CD4-positive, alpha-beta T cell (primary cell): ENCODE data around the gene MYOM3. TPM values are rescaled to one million over a fixed set of nuclear protein-coding genes. Genes with fewer than 3 reads are reported as not detected.

ENCODE experiments used
- ATAC-seq: fragments of 200-7000 bp; cut with Tn5 transposase; one replicate; pipeline ENCODE4 v1.10.0; 2022; ENCODE audit warnings: mild to moderate bottlenecking; ENCODE audit not compliant: poor library complexity
- CTCF ChIA-PET: fragments of 350-600 bp; sonication (Branson Sonifier 250); formaldehyde crosslinking; loops from one replicate; lab custom pipeline; 2021; ENCODE audit warnings: antibody characterized with exemption, inconsistent platforms; lab: Charles Lee
- POLR2A ChIA-PET: fragments of 350-600 bp; sonication (Branson Sonifier 250); formaldehyde crosslinking; loops from one replicate; lab custom pipeline; 2021; ENCODE audit warnings: antibody characterized with exemption, inconsistent platforms; lab: Charles Lee
- DNase-seq, 14 experiments: peaks; one replicate each; pipeline ENCODE4 v3.0.0-alpha.2; 2013 to 2020; ENCODE audit warnings: mixed read lengths in 2 of 14
- H3K27ac ChIP-seq, 2 donors: one replicate each; pipeline versions ENCODE4 v1.5.1 to v1.7.0; 2013; ENCODE audit warnings: low read length in 2 of 2, low read depth in 1 of 2, mild to moderate bottlenecking in 1 of 2
- H3K27me3 ChIP-seq, 2 experiments: 1 replicate in 1 of 2; 2 replicates in 1 of 2; pipeline versions ENCODE4 v1.6.1 to v1.7.0; 2013; ENCODE audit warnings: low read length in 2 of 2, control low read depth in 1 of 2, mild to moderate bottlenecking in 1 of 2, moderate library complexity in 1 of 2; ENCODE audit not compliant: insufficient read depth in 2 of 2, control insufficient read depth in 1 of 2
- H3K36me3 ChIP-seq: one replicate; pipeline ENCODE4 v1.6.1; 2013; ENCODE audit warnings: low read length, control low read depth; ENCODE audit not compliant: insufficient read depth
- H3K4me1 ChIP-seq: one replicate; pipeline ENCODE4 v1.6.1; 2013; ENCODE audit warnings: low read length, control low read depth; ENCODE audit not compliant: insufficient read depth
- H3K4me3 ChIP-seq: one replicate; pipeline ENCODE4 v1.5.1; 2013; ENCODE audit warnings: mild to moderate bottlenecking, low read length, moderate library complexity
- H3K9me3 ChIP-seq, 2 experiments: 1 replicate in 1 of 2; 2 replicates in 1 of 2; pipeline versions ENCODE4 v1.6.1 to v1.7.0; 2013; ENCODE audit warnings: low read length in 2 of 2, mild to moderate bottlenecking in 2 of 2, control low read depth in 1 of 2, moderate library complexity in 1 of 2; ENCODE audit not compliant: control insufficient read depth in 1 of 2, insufficient read depth in 1 of 2
- H3K27ac Mint-ChIP-seq: one replicate; pipeline ENCODE4 v1.8.0; 2020; ENCODE audit warnings: mixed read lengths
- H3K27me3 Mint-ChIP-seq: one replicate; pipeline ENCODE4 v1.8.0; 2021; ENCODE audit warnings: mixed read lengths
- H3K36me3 Mint-ChIP-seq: one replicate; pipeline ENCODE4 v1.8.0; 2021; ENCODE audit warnings: low read depth, mixed read lengths
- H3K4me1 Mint-ChIP-seq: one replicate; pipeline ENCODE4 v1.8.0; 2021; ENCODE audit warnings: low read depth, mixed read lengths
- H3K4me3 Mint-ChIP-seq: one replicate; pipeline ENCODE4 v1.8.0; 2020; ENCODE audit warnings: mild to moderate bottlenecking, mixed read lengths
- H3K9me3 Mint-ChIP-seq: one replicate; pipeline ENCODE4 v1.8.0; 2020; ENCODE audit warnings: mixed read lengths
- CTCF ChIP-seq: fragments of 200-600 bp; IDR thresholded peaks from one replicate; pipeline ENCODE4 v1.8.0; 2022; ENCODE audit warnings: antibody characterized with exemption, mild to moderate bottlenecking
- intact Hi-C, 2 experiments: fragments of 100-400 bp; cut with DNase I in 1 of 2; cut with micrococcal nuclease in 1 of 2; formaldehyde crosslinking; loops; one replicate each; pipeline versions ENCODE4 v1.15.1 to v1.9.0; 2023 to 2025; cut with DNase I, micrococcal nuclease
- total RNA-seq, 174 experiments: library from RNA in 2 of 174; stranded (reverse) in 2 of 174; gene quantifications; one replicate each; pipeline ENCODE4 v1.2.3 and lab custom pipeline; 2021 to 2026

Gene MYOM3
- total RNA-seq, 2 experiments from 2014 or later: not detected

- Histone ChIP-seq H3K27ac (no peak overlapping the region), H3K36me3 (no peaks in the 10 kb centered on the region), H3K4me3 (no peak overlapping the region), H3K4me1 (no peaks in the 10 kb centered on the region), H3K27me3 (no peaks in the 10 kb centered on the region), H3K9me3 (no peaks in the 10 kb centered on the region)
- Mint-ChIP-seq H3K36me3 (no peaks in the 10 kb centered on the region), H3K9me3 (no peaks in the 10 kb centered on the region), H3K4me3 (no peak overlapping the region), H3K27ac (no peak overlapping the region), H3K27me3 (no peaks in the 10 kb centered on the region), H3K4me1 (no peaks in the 10 kb centered on the region)
- no peak for TF ChIP-seq CTCF
- ATAC-seq (no peak), DNase-seq (no peak)
- ChIA-PET POLR2A (no interaction called here), CTCF (no interaction called here)
- intact Hi-C loops: no loop called here
These were observed 27.9 kb downstream of the MYOM3 start for GRCh38 chr1:24084050-24084449.

- H3K9me3 ChIP-seq: no peaks in the 10 kb centered on the region
- H3K4me1 ChIP-seq: no peaks in the 10 kb centered on the region
- Mint-ChIP-seq H3K4me1 (no peaks in the 10 kb centered on the region), H3K9me3 (no peaks in the 10 kb centered on the region), H3K4me3 (no peak overlapping the region), H3K36me3 (no peaks in the 10 kb centered on the region), H3K27ac (no peak overlapping the region), H3K27me3 (no peaks in the 10 kb centered on the region)
- no peak for ATAC-seq
- no peaks in the 10 kb centered on the region for H3K27me3 ChIP-seq
- intact Hi-C loops: no loop called here
- H3K36me3 ChIP-seq: no peaks in the 10 kb centered on the region
- DNase-seq: no peak
- no peak for TF ChIP-seq CTCF
- ChIA-PET POLR2A (no interaction called here), CTCF (no interaction called here)
- H3K4me3 ChIP-seq: no peak overlapping the region
- H3K27ac ChIP-seq: no peak overlapping the region
These were observed 29.6 kb downstream of the MYOM3 start for GRCh38 chr1:24082372-24082771.

- H3K4me3 Mint-ChIP-seq: no peak overlapping the region
- no peak for ATAC-seq
- no peaks in the 10 kb centered on the region for H3K36me3 Mint-ChIP-seq
- Histone ChIP-seq H3K4me3 (no peak overlapping the region), H3K9me3 (no peaks in the 10 kb centered on the region), H3K27me3 (no peaks in the 10 kb centered on the region), H3K36me3 (no peaks in the 10 kb centered on the region), H3K27ac (no peak overlapping the region), H3K4me1 (no peaks in the 10 kb centered on the region)
- intact Hi-C loops: no loop called here
- H3K27ac Mint-ChIP-seq: no peak overlapping the region
- DNase-seq: no peak
- CTCF ChIA-PET: no interaction called here
- no peak for TF ChIP-seq CTCF
- H3K9me3 Mint-ChIP-seq: no peaks in the 10 kb centered on the region
- no peaks in the 10 kb centered on the region for H3K27me3 Mint-ChIP-seq
- POLR2A ChIA-PET: no interaction called here
- H3K4me1 Mint-ChIP-seq: no peaks in the 10 kb centered on the region
These were observed 30.7 kb downstream of the MYOM3 start for GRCh38 chr1:24081190-24081589.
